Loucy (cell line): ENCODE results near the gene C1QTNF8.
"Not testable (repeated sequence)": the region's sequence is repeated elsewhere in the genome, so short reads cannot be mapped to it uniquely, and the experiment has no call there.

Experiments used
- H2AFZ ChIP-seq: fragments of 200-600 bp; sonication (generic); 2 replicates; pipeline ENCODE4 v1.6.0; 2016; ENCODE audit warnings: antibody characterized with exemption, mild to moderate bottlenecking, low read length, moderate library complexity
- H3F3A ChIP-seq: fragments of 200-600 bp; 2 replicates; pipeline ENCODE4 v1.6.0; 2016; ENCODE audit warnings: antibody characterized with exemption, low read depth, mild to moderate bottlenecking
- H3K27me3 ChIP-seq: fragments of 200-600 bp; sonication (generic); 2 replicates; pipeline ENCODE4 v1.6.1; 2014; ENCODE audit warnings: low read length, mild to moderate bottlenecking; ENCODE audit not compliant: insufficient read depth, poor library complexity, severe bottlenecking
- H3K36me3 ChIP-seq: fragments of 200-600 bp; sonication (generic); 2 replicates; pipeline ENCODE4 v1.6.1; 2016; ENCODE audit warnings: low read length; ENCODE audit not compliant: insufficient read depth
- H3K4me1 ChIP-seq: fragments of 200-600 bp; sonication (generic); 2 replicates; pipeline ENCODE4 v1.5.1; 2014; ENCODE audit warnings: low read length, mild to moderate bottlenecking; ENCODE audit not compliant: insufficient read depth, poor library complexity, severe bottlenecking
- H3K4me2 ChIP-seq: fragments of 200-600 bp; sonication (generic); 2 replicates; pipeline ENCODE4 v1.6.0; 2014; ENCODE audit warnings: antibody characterized with exemption, low read length, low read depth, mild to moderate bottlenecking; ENCODE audit not compliant: poor library complexity, severe bottlenecking
- H3K4me3 ChIP-seq: fragments of 200-600 bp; sonication (generic); 2 replicates; pipeline ENCODE4 v1.5.1; 2014; ENCODE audit warnings: low read length, mild to moderate bottlenecking, mixed read lengths; ENCODE audit not compliant: poor library complexity, severe bottlenecking
- H3K79me2 ChIP-seq: fragments of 200-600 bp; sonication (generic); 2 replicates; pipeline ENCODE4 v1.6.1; 2014; ENCODE audit warnings: low read length; ENCODE audit not compliant: insufficient read depth
- H3K9ac ChIP-seq: fragments of 200-600 bp; sonication (generic); 2 replicates; pipeline ENCODE4 v1.6.0; 2014; ENCODE audit warnings: mild to moderate bottlenecking, low read depth, low read length, moderate library complexity; ENCODE audit not compliant: poor library complexity, severe bottlenecking
- H3K9me2 ChIP-seq: fragments of 200-600 bp; sonication (generic); replicated peaks from 2 replicates; pipeline ENCODE4 v1.6.1; 2016; ENCODE audit warnings: low read depth, low read length, mixed read lengths
- H3K9me3 ChIP-seq: fragments of 200-600 bp; sonication (generic); 2 replicates; pipeline ENCODE4 v1.6.1; 2014; ENCODE audit warnings: mild to moderate bottlenecking, antibody characterized with exemption, low read length, low read depth; ENCODE audit not compliant: insufficient read depth
- H4K20me1 ChIP-seq: fragments of 200-600 bp; sonication (generic); 2 replicates; pipeline ENCODE4 v1.6.0; 2014; ENCODE audit warnings: antibody characterized with exemption, low read length, mild to moderate bottlenecking; ENCODE audit not compliant: insufficient read depth, poor library complexity, severe bottlenecking
- CTCF ChIP-seq: fragments of 200-600 bp; sonication (generic); conservative IDR thresholded peaks from 2 replicates; pipeline ENCODE4 v1.5.1; 2014; ENCODE audit warnings: mild to moderate bottlenecking, antibody characterized with exemption, low read length
- EZH2phosphoT487 ChIP-seq: fragments of 200-600 bp; IDR thresholded peaks from 2 replicates; pipeline ENCODE4 v1.6.1; 2018; ENCODE audit warnings: antibody characterized with exemption, mild to moderate bottlenecking, moderate library complexity, borderline replicate concordance

The C1QTNF8 gene

GRCh38 chr16:1094601-1095449 is 1.2 kb downstream of the C1QTNF8 start:
- Histone ChIP-seq H3K27me3 (no peaks in the 10 kb centered on the region), H2AFZ (no peak overlapping the region), H3K4me1 (no peaks in the 10 kb centered on the region), H3K4me3 (no peak overlapping the region), H3K79me2 (no peaks in the 10 kb centered on the region), H3K9me2 (no peaks in the 10 kb centered on the region), H3K9me3 (no peaks in the 10 kb centered on the region), H4K20me1 (no peaks in the 10 kb centered on the region), H3K4me2 (no peak overlapping the region), H3F3A (no peaks in the 10 kb centered on the region), H3K9ac (no peak overlapping the region), H3K36me3 (no peaks in the 10 kb centered on the region)
- no peak for TF ChIP-seq EZH2phosphoT487
- no peak for TF ChIP-seq CTCF

- H3K9me2 ChIP-seq = no peaks in the 10 kb centered on the region
- no peak overlapping the region for H2AFZ ChIP-seq
- H3K9ac ChIP-seq = no peak overlapping the region
- no peaks in the 10 kb centered on the region for H4K20me1 ChIP-seq
- H3F3A ChIP-seq = no peaks in the 10 kb centered on the region
- TF ChIP-seq CTCF = no peak
- no peak for TF ChIP-seq EZH2phosphoT487
- no peak overlapping the region for H3K4me2 ChIP-seq
- H3K36me3 ChIP-seq = no peaks in the 10 kb centered on the region
- no peaks in the 10 kb centered on the region for H3K27me3 ChIP-seq
- no peak overlapping the region for H3K4me3 ChIP-seq
- H3K4me1 ChIP-seq = no peaks in the 10 kb centered on the region
- no peaks in the 10 kb centered on the region for H3K79me2 ChIP-seq
- no peaks in the 10 kb centered on the region for H3K9me3 ChIP-seq
Observed at GRCh38 chr16:1094124-1094479, 1.9 kb downstream of the C1QTNF8 start.

- H3F3A ChIP-seq = no peaks in the 10 kb centered on the region
- no peaks in the 10 kb centered on the region for H3K4me1 ChIP-seq
- no peak overlapping the region for H2AFZ ChIP-seq
- H3K9ac ChIP-seq = no peak overlapping the region
- H3K4me3 ChIP-seq = no peak overlapping the region
- H3K4me2 ChIP-seq = no peak overlapping the region
- H3K79me2 ChIP-seq = no peaks in the 10 kb centered on the region
- H3K9me2 ChIP-seq = no peaks in the 10 kb centered on the region
- H3K36me3 ChIP-seq = no peaks in the 10 kb centered on the region
- H3K27me3 ChIP-seq = no peaks in the 10 kb centered on the region
- H3K9me3 ChIP-seq = no peaks in the 10 kb centered on the region
- no peaks in the 10 kb centered on the region for H4K20me1 ChIP-seq
- TF ChIP-seq CTCF (no peak), EZH2phosphoT487 (no peak)
Observed at GRCh38 chr16:1093284-1094123, 2.5 kb downstream of the C1QTNF8 start.

GRCh38 chr16:1092685-1093283 is 3.3 kb downstream of the C1QTNF8 start:
- not testable (repeated sequence) for H3K9me3 ChIP-seq, H3K9me2 ChIP-seq, H3K79me2 ChIP-seq, H3K36me3 ChIP-seq, H3F3A ChIP-seq, H3K4me2 ChIP-seq, H3K27me3 ChIP-seq, H4K20me1 ChIP-seq, H3K4me3 ChIP-seq, H2AFZ ChIP-seq, H3K4me1 ChIP-seq, H3K9ac ChIP-seq
